Memory B cell (primary cell): ENCODE data around the gene CRHR2.

Source experiments
- ATAC-seq: fragments of 150-1000 bp; cut with Tn5 transposase; 2 replicates; pipeline ENCODE4 v1.10.0; 2021; ENCODE audit warnings: low read depth, mild to moderate bottlenecking, moderate library complexity
- DNase-seq, 2 donors: peaks; one replicate each; pipeline ENCODE4 v3.0.0; 2022; ENCODE audit warnings: low spot score in 2 of 2
- H3K27ac Mint-ChIP-seq: one replicate; pipeline ENCODE4 v1.8.0; 2022; ENCODE audit warnings: mild to moderate bottlenecking, moderate library complexity, mixed read lengths
- H3K27me3 Mint-ChIP-seq: one replicate; pipeline ENCODE4 v1.8.0; 2022; ENCODE audit warnings: mixed read lengths
- H3K36me3 Mint-ChIP-seq: one replicate; pipeline ENCODE4 v1.8.0; 2022; ENCODE audit warnings: mild to moderate bottlenecking, mixed read lengths
- H3K4me1 Mint-ChIP-seq: one replicate; pipeline ENCODE4 v1.8.0; 2022; ENCODE audit warnings: mixed read lengths
- H3K4me3 Mint-ChIP-seq: one replicate; pipeline ENCODE4 v1.8.0; 2022; ENCODE audit warnings: mild to moderate bottlenecking, moderate library complexity, mixed read lengths
- H3K9me3 Mint-ChIP-seq: one replicate; pipeline ENCODE4 v1.8.0; 2022; ENCODE audit warnings: mixed read lengths

CRHR2 gene

GRCh38 chr7:30717181-30717580, 34.9 kb upstream of the CRHR2 start:
- no peak overlapping the region for H3K27ac Mint-ChIP-seq
- H3K4me3 Mint-ChIP-seq: no peak overlapping the region
- peaks cover 5% of the 10 kb centered on the region for H3K27me3 Mint-ChIP-seq
- DNase-seq (no peak), ATAC-seq (no peak)
- H3K4me1 Mint-ChIP-seq: no peaks in the 10 kb centered on the region
- peaks cover 11% of the 10 kb centered on the region for H3K9me3 Mint-ChIP-seq
- peaks cover 10% of the 10 kb centered on the region for H3K36me3 Mint-ChIP-seq

GRCh38 chr7:30714129-30714528, 31.9 kb upstream of the CRHR2 start:
- H3K4me3 Mint-ChIP-seq: no peak overlapping the region
- DNase-seq (no peak), ATAC-seq (no peak)
- H3K9me3 Mint-ChIP-seq: peaks cover 9% of the 10 kb centered on the region
- no peak overlapping the region for H3K27ac Mint-ChIP-seq
- H3K27me3 Mint-ChIP-seq: peaks cover 6% of the 10 kb centered on the region
- H3K4me1 Mint-ChIP-seq: no peaks in the 10 kb centered on the region
- H3K36me3 Mint-ChIP-seq: peaks cover 5% of the 10 kb centered on the region

- H3K27ac Mint-ChIP-seq: no peak overlapping the region
- H3K4me1 Mint-ChIP-seq: no peaks in the 10 kb centered on the region
- peaks cover 6% of the 10 kb centered on the region for H3K9me3 Mint-ChIP-seq
- H3K4me3 Mint-ChIP-seq: no peak overlapping the region
- no peak for DNase-seq
- ATAC-seq: no peak
- peaks cover 5% of the 10 kb centered on the region for H3K36me3 Mint-ChIP-seq
- H3K27me3 Mint-ChIP-seq: peaks cover 6% of the 10 kb centered on the region
These were observed 31.1 kb upstream of the CRHR2 start for GRCh38 chr7:30713392-30713791.

DNA sequence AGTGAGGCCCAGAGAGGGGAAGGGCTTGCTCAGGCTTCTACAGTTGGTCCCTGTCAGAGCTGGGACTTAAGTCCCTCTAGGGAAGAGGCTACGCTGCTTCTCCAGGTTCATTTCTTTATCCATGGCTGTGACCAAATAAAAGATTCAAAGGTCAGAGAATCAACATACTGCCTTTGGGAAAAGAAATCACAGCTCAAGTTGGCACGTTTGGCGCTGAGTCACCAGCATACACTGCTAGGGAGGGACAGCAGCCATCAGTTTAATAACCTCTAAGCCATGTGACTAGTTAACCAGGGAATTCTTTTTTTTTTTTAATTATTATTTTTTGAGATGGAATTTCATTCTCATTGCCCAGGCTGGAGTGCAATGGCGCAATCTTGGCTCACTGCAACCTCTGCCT, 28.4 kb upstream of the CRHR2 start:
- peaks cover 10% of the 10 kb centered on the region for H3K27me3 Mint-ChIP-seq
- H3K36me3 Mint-ChIP-seq: no peaks in the 10 kb centered on the region
- no peaks in the 10 kb centered on the region for H3K4me1 Mint-ChIP-seq
- peaks cover 3% of the 10 kb centered on the region for H3K9me3 Mint-ChIP-seq
- H3K4me3 Mint-ChIP-seq: no peak overlapping the region
- H3K27ac Mint-ChIP-seq: no peak overlapping the region
- DNase-seq: no peak
- ATAC-seq: no peak

DNA sequence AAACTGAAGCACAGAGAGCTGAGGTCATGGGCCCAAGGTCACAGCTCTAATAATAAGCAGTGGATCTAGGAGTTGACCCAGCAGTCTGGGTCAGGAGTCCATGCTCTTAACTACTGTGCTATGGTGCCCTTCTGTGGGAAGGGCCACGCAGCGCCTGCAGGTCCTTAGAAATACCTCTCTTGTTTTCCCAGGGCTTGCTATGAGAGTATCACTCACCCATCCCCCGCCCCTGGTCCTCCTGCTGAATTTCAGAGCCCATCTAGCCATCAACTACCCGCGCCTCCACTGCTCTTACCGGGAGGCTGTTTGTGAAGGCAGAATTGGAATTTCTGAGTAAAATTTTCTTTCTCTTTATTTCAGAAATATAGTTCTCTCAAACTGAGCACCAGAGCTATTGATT, 27.3 kb upstream of the CRHR2 start:
- H3K4me3 Mint-ChIP-seq: no peak overlapping the region
- H3K27ac Mint-ChIP-seq: no peak overlapping the region

DNA sequence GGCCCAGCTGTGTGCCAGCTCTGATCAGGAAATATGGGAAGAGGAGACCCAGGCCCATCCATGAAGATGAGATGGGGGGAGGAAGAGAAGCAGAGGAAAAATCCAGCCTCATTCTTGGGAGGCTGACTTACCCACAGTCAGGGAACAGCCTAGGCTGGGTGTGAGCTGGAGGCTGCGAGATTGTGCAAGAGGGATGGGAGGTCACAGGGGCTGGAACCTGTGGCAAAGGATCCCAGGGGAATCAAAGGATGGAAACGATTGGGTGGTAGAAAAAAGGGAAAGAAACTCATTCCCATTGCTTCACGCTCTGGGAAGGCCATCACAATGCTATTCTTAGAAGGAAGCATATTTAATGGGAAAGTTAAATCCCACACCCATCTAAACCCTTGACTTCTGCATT, 26.7 kb upstream of the CRHR2 start:
- H3K27me3 Mint-ChIP-seq: peaks cover 10% of the 10 kb centered on the region
- no peak overlapping the region for H3K4me3 Mint-ChIP-seq
- H3K9me3 Mint-ChIP-seq: peaks cover 3% of the 10 kb centered on the region
- ATAC-seq (no peak), DNase-seq (no peak)
- H3K27ac Mint-ChIP-seq: no peak overlapping the region
- H3K4me1 Mint-ChIP-seq: no peaks in the 10 kb centered on the region
- H3K36me3 Mint-ChIP-seq: no peaks in the 10 kb centered on the region

More for the DNA sequence above, 27.3 kb upstream of the CRHR2 start:
- Mint-ChIP-seq H3K36me3 (no peaks in the 10 kb centered on the region), H3K4me1 (no peaks in the 10 kb centered on the region), H3K9me3 (peaks cover 3% of the 10 kb centered on the region), H3K27me3 (peaks cover 10% of the 10 kb centered on the region)
- no peak for ATAC-seq
- DNase-seq: no peak

GRCh38 chr7:30708412-30708811, 26.2 kb upstream of the CRHR2 start:
- DNase-seq: no peak
- peaks cover 3% of the 10 kb centered on the region for H3K9me3 Mint-ChIP-seq
- no peak overlapping the region for H3K27ac Mint-ChIP-seq
- no peaks in the 10 kb centered on the region for H3K4me1 Mint-ChIP-seq
- no peak for ATAC-seq
- no peaks in the 10 kb centered on the region for H3K36me3 Mint-ChIP-seq
- H3K4me3 Mint-ChIP-seq: no peak overlapping the region
- peaks cover 10% of the 10 kb centered on the region for H3K27me3 Mint-ChIP-seq

DNA sequence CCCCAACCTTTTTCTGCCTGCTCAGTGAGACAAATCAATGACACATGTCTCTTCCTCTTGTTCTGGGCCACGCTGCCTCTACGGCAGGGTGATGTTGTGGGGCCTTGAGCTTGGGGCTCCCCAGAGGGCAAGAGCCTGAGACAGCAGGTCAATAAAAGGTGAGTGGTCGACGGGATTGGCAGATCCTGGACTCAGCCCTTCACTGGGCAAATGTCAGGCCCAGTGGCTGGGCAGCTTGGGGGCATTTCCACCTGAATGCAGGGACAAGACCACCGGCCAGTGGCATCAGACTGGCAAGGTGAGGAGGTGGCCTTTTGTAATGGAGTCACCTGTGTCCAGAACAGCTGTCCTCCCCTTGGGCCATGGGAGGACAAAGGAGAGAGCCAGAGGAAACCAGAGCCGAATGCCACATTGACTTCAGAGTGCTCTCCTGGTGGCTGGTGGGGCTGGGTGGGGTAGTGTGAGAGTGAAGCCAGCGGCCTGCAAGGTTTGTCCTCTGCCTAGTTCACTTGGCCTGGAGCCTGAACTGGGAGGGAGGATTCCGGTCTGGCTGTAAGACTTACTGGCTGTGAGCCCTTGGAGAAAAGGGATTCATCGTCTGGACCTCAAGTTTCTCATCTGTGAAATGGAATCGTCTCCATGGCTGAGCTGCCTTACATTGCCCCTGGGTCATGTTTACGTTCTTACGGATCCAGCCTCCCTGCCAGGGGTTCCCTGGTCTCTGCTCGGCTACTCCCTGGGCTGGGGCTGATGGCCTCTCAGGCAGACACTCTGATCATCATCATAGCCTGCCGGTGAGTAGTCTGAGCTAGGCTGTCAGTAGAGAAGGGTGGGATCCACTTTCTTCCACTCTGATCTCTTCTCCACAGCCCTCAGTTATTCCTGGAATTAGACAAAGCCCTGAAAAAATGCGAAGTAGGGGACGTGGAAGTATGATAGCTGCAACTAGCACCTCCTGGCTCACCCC, 25.4 kb upstream of the CRHR2 start:
- Mint-ChIP-seq H3K9me3 (peaks cover 3% of the 10 kb centered on the region), H3K36me3 (no peaks in the 10 kb centered on the region), H3K4me1 (no peaks in the 10 kb centered on the region), H3K27me3 (peaks cover 8% of the 10 kb centered on the region), H3K4me3 (no peak overlapping the region), H3K27ac (no peak overlapping the region)
- ATAC-seq (no peak), DNase-seq (no peak)

GRCh38 chr7:30706908-30707307, 24.7 kb upstream of the CRHR2 start:
- Mint-ChIP-seq H3K36me3 (no peaks in the 10 kb centered on the region), H3K4me1 (no peaks in the 10 kb centered on the region), H3K4me3 (no peak overlapping the region), H3K27ac (no peak overlapping the region), H3K9me3 (peaks cover 3% of the 10 kb centered on the region), H3K27me3 (peaks cover 8% of the 10 kb centered on the region)
- ATAC-seq (no peak), DNase-seq (no peak)

DNA sequence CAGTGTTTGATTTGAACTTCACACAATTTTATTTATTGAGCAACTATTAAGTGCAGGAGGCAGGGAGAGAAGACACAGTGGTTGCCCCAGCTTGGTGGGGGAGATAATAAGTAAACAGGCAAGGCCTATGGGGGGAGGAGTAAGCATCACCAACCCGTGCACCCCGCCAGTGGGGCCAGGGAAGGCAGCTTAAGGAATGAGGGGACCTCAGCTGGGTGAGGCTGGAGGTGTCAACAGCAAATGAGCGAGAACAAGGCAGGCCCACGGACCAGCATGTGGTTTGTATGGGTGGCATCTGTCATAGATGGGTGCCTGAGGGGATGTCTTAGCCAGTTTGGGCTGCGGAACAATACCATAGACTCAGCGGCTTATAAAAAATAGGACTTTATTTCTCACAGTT, 24.1 kb upstream of the CRHR2 start:
- H3K4me1 Mint-ChIP-seq: no peaks in the 10 kb centered on the region
- ATAC-seq (no peak), DNase-seq (no peak)
- peaks cover 11% of the 10 kb centered on the region for H3K27me3 Mint-ChIP-seq
- no peaks in the 10 kb centered on the region for H3K36me3 Mint-ChIP-seq
- H3K4me3 Mint-ChIP-seq: no peak overlapping the region
- no peak overlapping the region for H3K27ac Mint-ChIP-seq
- H3K9me3 Mint-ChIP-seq: peaks cover 3% of the 10 kb centered on the region

GRCh38 chr7:30705596-30705995, 23.3 kb upstream of the CRHR2 start:
- Mint-ChIP-seq H3K27ac (no peak overlapping the region), H3K4me3 (no peak overlapping the region), H3K4me1 (no peaks in the 10 kb centered on the region), H3K9me3 (peaks cover 3% of the 10 kb centered on the region), H3K27me3 (peaks cover 11% of the 10 kb centered on the region), H3K36me3 (no peaks in the 10 kb centered on the region)
- DNase-seq (no peak), ATAC-seq (no peak)

- no peak for ATAC-seq
- H3K4me1 Mint-ChIP-seq: no peaks in the 10 kb centered on the region
- H3K27me3 Mint-ChIP-seq: peaks cover 11% of the 10 kb centered on the region
- no peaks in the 10 kb centered on the region for H3K36me3 Mint-ChIP-seq
- DNase-seq: no peak
- peaks cover 3% of the 10 kb centered on the region for H3K9me3 Mint-ChIP-seq
- no peak overlapping the region for H3K4me3 Mint-ChIP-seq
- no peak overlapping the region for H3K27ac Mint-ChIP-seq
These were observed 22.8 kb upstream of the CRHR2 start for GRCh38 chr7:30705008-30705407.

GRCh38 chr7:30703756-30704155, 21.5 kb upstream of the CRHR2 start:
- H3K4me1 Mint-ChIP-seq: no peaks in the 10 kb centered on the region
- ATAC-seq (no peak), DNase-seq (no peak)
- peaks cover 3% of the 10 kb centered on the region for H3K9me3 Mint-ChIP-seq
- H3K4me3 Mint-ChIP-seq: no peak overlapping the region
- H3K27me3 Mint-ChIP-seq: peaks cover 11% of the 10 kb centered on the region
- H3K36me3 Mint-ChIP-seq: no peaks in the 10 kb centered on the region
- no peak overlapping the region for H3K27ac Mint-ChIP-seq

DNA sequence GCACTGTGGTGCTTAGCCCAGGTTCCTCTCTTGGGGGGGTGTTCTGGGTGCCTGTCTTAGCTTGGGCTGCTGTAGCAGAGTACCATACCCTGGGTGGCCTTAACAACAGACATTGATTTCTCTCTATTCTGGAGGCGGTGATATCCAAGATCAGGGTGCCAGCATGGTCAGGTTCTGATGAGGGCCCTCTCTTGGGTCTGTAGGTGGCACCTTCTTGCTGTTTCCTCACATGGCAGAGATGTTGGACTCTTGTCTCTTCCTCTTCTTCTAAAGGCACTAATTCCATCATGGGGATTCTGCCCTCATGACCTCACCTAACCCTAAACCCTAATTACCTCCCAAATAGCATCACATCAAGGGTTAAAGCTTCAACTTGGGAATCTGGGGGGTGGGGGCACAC, 19.9 kb upstream of the CRHR2 start:
- DNase-seq: no peak
- Mint-ChIP-seq H3K4me3 (no peak overlapping the region), H3K27ac (no peak overlapping the region), H3K36me3 (no peaks in the 10 kb centered on the region), H3K4me1 (peaks cover 3% of the 10 kb centered on the region), H3K27me3 (peaks cover 12% of the 10 kb centered on the region), H3K9me3 (peaks cover 3% of the 10 kb centered on the region)
- ATAC-seq: peak; percentile 38

DNA sequence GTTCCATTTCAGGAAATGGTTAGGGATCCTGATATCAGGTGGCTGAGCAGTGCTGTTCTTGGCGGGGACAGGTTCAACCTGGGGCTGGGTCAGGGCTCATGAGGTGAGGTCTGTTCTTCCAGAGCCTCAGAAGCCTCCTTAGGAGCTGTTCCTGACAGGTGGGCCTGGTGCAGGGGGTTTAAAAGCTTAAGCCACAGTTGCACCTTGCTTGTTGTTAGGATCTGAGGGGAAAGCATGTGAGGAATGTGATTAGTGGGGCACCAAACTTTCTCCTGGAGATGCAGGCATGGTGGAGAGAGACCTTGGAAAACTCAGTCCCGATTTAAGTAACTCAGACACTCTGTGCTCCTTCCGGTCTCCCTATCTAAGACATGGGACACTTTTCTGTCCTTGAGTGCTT, 18.7 kb upstream of the CRHR2 start:
- Mint-ChIP-seq H3K4me1 (peaks cover 3% of the 10 kb centered on the region), H3K36me3 (no peaks in the 10 kb centered on the region), H3K27ac (no peak overlapping the region), H3K9me3 (no peaks in the 10 kb centered on the region), H3K27me3 (peaks cover 10% of the 10 kb centered on the region), H3K4me3 (no peak overlapping the region)
- DNase-seq (no peak), ATAC-seq (no peak)
